ACC112 (cell line): Measurements from ENCODE around the gene SLFN12L.
A peak's percentile ranks its signal among the peaks of the same experiment; 100 is the strongest.
"Not testable (repeated sequence)": the region's sequence is repeated elsewhere in the genome, so short reads cannot be mapped to it uniquely, and the experiment has no call there.

Source experiments
- H2AFZ ChIP-seq: fragments of 200-600 bp; sonication (generic); one replicate; pipeline ENCODE4 v1.6.0; 2017; ENCODE audit warnings: antibody characterized with exemption, low read length; ENCODE audit not compliant: unreplicated experiment
- H3K27ac ChIP-seq: fragments of 200-600 bp; sonication (generic); 2 replicates; pipeline ENCODE4 v1.5.1; 2014; ENCODE audit warnings: low read depth, mild to moderate bottlenecking, antibody characterized with exemption, low read length, moderate library complexity
- H3K27me3 ChIP-seq: fragments of 200-600 bp; sonication (generic); 2 replicates; pipeline ENCODE4 v1.6.1; 2014; ENCODE audit warnings: mild to moderate bottlenecking, antibody characterized with exemption, low read length, moderate library complexity, mixed read lengths; ENCODE audit not compliant: insufficient read depth
- H3K36me3 ChIP-seq: fragments of 200-600 bp; sonication (generic); 2 replicates; pipeline ENCODE4 v1.6.1; 2016; ENCODE audit warnings: mild to moderate bottlenecking, antibody characterized with exemption, low read length, moderate library complexity, mixed read lengths; ENCODE audit not compliant: insufficient read depth
- H3K4me1 ChIP-seq: fragments of 200-600 bp; sonication (generic); one replicate; pipeline ENCODE4 v1.6.1; 2016; ENCODE audit warnings: low read length, mixed read lengths; ENCODE audit not compliant: insufficient read depth, unreplicated experiment, control insufficient read depth
- H3K4me3 ChIP-seq: fragments of 200-600 bp; sonication (generic); 2 replicates; pipeline ENCODE4 v1.5.1; 2014; ENCODE audit warnings: mild to moderate bottlenecking, low read depth, low read length
- H3K79me2 ChIP-seq: fragments of 200-600 bp; sonication (generic); one replicate; pipeline ENCODE4 v1.6.0; 2016; ENCODE audit warnings: low read length; ENCODE audit not compliant: control insufficient read depth, unreplicated experiment, insufficient read depth

Gene SLFN12L

DNA sequence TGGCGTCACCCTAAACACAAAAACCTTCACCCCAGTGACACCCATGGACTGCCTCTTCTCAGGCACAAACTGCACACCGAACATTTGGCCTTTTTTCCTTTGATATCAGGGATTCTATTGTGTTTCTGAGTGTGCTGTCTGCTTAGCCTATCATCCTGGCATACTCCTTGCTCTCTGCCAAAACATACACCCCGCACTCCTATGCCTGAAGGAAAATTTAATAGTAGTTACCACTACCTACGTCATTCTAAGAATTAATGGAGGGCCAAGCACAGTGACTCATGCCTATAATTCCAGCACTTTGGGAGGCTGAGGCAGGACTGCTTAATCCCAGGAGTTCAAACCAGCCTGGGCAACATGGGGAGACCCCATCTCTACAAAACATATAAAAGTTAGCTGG lies 69.0 kb downstream of the SLFN12L start:
- no peak overlapping the region for H3K4me3 ChIP-seq
- no peak overlapping the region for H2AFZ ChIP-seq
- H3K79me2 ChIP-seq = no peaks in the 10 kb centered on the region
- H3K4me1 ChIP-seq = no peaks in the 10 kb centered on the region
- H3K27me3 ChIP-seq = no peaks in the 10 kb centered on the region; the same call in 1 of the 2 replicates
- no peaks in the 10 kb centered on the region for H3K36me3 ChIP-seq
- H3K27ac ChIP-seq = no peak overlapping the region

DNA sequence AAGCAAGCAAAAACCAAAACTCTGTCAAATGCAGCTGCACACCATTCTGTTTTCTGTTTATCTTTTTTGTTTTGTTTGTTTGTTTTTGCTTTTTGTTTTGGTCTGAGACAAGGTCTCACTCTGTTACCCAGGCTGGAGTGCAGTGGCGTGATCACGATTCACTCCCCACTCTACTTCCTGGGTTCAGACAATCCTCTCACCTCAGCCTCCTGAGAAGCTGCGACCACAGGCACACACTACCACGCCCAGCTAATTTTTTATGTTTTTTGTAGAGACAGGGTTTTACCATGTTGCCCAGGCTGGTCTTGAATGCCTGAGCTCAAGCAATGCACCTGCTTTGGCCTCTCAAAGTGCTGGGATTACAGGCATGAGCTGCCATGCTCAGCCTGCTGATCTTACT lies 69.7 kb downstream of the SLFN12L start:
- no peak overlapping the region for H2AFZ ChIP-seq
- no peaks in the 10 kb centered on the region for H3K36me3 ChIP-seq
- H3K4me3 ChIP-seq = no peak overlapping the region
- no peaks in the 10 kb centered on the region for H3K4me1 ChIP-seq
- peaks cover 2% of the 10 kb centered on the region; the same call in 1 of the 2 replicates for H3K27me3 ChIP-seq
- no peak overlapping the region for H3K27ac ChIP-seq
- H3K79me2 ChIP-seq = no peaks in the 10 kb centered on the region

DNA sequence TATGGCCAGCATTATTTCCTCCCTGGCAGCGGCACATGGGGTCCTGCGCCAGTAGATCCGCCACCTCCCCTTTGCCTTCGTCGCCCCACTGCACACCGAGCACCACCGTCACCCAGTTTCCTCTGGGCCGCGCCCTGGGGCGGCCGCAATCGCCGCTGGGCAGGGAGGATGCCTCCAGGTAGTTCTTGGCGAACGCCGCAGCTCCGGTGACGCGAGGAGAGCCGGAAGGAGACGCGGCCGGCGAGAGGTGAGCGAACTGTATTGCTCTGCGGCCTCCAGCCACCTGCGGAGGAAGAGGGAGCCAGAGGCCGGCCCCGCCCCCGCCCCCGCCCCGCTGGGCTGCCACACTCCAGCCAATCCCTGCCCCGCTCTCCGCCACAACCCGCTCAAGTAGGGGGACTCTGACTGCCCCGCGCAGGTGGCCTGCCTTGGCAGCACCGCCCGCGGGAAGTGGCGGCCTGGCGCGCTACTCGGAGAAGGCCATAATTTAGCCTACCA lies 77.1 kb downstream of the SLFN12L start:
- Histone ChIP-seq H3K79me2 (no peaks in the 10 kb centered on the region), H2AFZ (peak overlapping the region; percentile 23), H3K36me3 (no peaks in the 10 kb centered on the region), H3K27ac (no peak overlapping the region), H3K4me3 (no peak overlapping the region), H3K27me3 (peaks cover 38% of the 10 kb centered on the region), H3K4me1 (no peaks in the 10 kb centered on the region)

DNA sequence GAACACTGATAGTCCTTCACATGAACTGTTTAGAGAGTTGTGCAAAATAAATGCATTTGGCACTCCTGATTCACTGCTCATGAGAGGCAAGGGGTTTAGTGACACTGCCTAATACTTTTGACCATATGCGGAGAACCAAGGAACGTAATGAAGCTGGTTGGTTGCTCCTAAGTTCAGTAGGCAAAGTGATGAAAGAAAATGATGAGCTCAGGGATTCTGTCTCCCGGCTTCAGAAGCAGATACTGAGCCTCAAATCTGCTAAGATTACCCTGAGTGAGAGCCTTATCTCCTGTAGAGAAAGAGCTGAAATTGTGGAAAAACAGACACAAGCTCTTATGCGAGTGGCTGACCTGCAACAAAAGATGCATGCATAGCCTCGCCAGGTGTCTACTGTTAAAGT lies 83.4 kb downstream of the SLFN12L start:
- not testable (repeated sequence) for H3K4me1 ChIP-seq, H3K27ac ChIP-seq, H3K27me3 ChIP-seq, H3K36me3 ChIP-seq, H2AFZ ChIP-seq, H3K79me2 ChIP-seq, H3K4me3 ChIP-seq

DNA sequence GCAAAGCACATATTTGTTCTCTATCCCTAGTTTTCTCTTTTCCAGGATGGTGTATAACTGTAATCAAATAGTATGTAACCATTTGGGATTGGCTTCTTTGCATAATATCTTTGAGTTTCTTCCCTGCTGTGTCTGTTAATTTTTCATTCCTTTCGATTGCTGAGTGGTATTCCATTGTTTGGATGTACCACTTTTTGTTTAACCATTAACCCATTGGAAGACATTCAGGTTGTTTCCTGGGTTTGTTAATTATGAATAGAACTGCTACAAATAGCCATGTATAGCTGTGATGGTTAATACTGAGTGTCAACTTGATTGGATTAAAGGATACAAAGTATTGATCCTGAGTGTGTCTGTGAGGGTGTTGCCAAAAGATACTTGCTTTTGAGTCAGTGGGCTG lies 84.3 kb downstream of the SLFN12L start:
- Histone ChIP-seq H3K4me1 (no peaks in the 10 kb centered on the region), H3K4me3 (no peak overlapping the region), H3K27ac (no peak overlapping the region), H2AFZ (no peak overlapping the region), H3K27me3 (peaks cover 2% of the 10 kb centered on the region; the same call in 1 of the 2 replicates), H3K36me3 (no peaks in the 10 kb centered on the region), H3K79me2 (no peaks in the 10 kb centered on the region)

DNA sequence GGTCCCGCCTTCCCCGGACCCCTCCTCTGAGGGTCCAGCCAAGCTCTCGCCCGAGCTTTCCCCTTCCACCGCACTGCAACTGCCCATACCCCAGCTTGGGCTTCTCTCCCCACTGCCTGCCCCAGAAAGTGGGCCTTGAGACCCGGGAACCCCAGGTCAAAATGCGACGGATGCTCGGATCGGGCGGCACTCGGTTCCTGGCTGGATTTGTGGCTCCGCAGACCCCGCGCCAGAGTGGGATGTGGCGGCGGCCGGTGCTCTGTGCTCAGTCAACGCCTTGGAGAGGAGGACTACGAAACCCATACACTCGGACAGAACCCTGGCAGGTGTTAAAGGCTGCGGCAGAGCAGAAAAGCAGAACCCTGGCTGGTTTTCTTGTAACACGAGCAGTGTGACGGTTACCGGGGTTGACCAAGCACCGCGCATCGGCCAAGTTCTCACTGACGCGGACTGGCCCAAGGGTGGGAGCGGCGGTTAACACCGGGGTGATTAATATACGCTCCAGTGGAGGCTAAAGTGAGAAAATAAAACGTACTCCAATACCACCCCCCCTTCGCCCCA lies 88.0 kb downstream of the SLFN12L start:
- Histone ChIP-seq H3K4me3 (no peak overlapping the region), H3K79me2 (no peaks in the 10 kb centered on the region)

DNA sequence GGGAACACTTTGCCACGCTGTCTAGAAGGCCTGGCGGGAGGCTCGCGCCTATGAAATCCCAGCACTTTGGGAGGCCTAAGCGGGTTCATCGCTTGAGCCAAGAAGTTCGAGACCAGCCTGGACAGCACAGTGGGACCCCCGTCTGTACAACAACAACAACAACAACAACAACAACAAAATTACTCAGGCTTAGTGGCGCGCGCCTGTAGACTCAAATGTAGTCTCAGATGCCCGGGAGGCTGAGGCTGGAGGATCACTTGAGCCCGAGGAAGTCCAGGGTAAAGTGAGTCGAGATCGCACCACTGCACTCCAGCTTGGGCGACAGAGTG lies 88.6 kb downstream of the SLFN12L start:
- Histone ChIP-seq H3K27ac (no peak overlapping the region), H3K79me2 (no peaks in the 10 kb centered on the region), H3K27me3 (no peaks in the 10 kb centered on the region), H3K4me1 (peaks cover 6% of the 10 kb centered on the region), H2AFZ (no peak overlapping the region), H3K4me3 (peak overlapping the region; percentile 79), H3K36me3 (no peaks in the 10 kb centered on the region)

More for the DNA sequence above, 88.0 kb downstream of the SLFN12L start:
- no peak overlapping the region for H3K27ac ChIP-seq
- H2AFZ ChIP-seq = no peak overlapping the region
- no peaks in the 10 kb centered on the region for H3K36me3 ChIP-seq
- no peaks in the 10 kb centered on the region for H3K27me3 ChIP-seq
- peaks cover 6% of the 10 kb centered on the region for H3K4me1 ChIP-seq

DNA sequence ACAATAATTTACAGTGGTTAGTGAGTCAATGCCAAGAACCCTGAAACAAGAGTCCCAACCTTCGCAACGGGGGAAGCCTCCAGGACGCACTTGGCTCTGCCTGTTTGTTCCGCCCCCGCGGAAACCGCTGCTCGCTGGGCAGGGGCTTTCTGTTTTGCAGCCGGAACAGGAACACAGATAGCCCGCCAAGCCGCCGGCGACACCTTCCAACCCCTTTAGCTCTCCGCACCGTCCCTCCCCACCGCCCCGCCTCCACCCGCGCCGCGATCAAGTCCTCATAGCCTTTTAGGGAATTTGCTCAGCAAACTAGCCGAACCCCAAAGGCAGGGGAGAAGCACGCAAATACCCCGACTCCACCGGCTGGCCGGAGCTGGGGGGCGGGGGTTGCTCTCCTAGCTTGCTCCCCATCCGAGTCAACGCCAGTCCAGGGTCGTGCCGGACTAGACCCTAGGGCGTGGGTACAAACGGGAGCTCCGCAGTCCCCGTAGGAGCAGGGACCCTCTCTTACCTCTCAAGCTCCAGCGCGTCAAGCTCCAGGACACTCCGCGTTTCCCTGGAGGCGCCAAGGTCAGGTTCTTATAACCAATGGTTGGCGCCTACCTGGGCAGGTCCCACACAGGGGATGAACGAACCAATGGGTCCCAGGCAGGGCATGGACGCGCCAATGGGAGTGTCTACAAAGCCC lies 89.1 kb downstream of the SLFN12L start, which contains the start of gene SLFN13:
SLFN13 (minus strand) TSS at position 553 of the 685 bp plus-strand sequence. CDS start 3,086 bp downstream, outside the sequence.
- Histone ChIP-seq H3K4me3 (peak within 1 kb of the TSS; percentile 79), H2AFZ (peak within 1 kb of the TSS; percentile 87), H3K36me3 (no peaks in the 10 kb centered on the region), H3K4me1 (peaks cover 6% of the 10 kb centered on the region), H3K27ac (no peak within 1 kb of the TSS), H3K79me2 (no peaks in the 10 kb centered on the region), H3K27me3 (no peaks in the 10 kb centered on the region)

DNA sequence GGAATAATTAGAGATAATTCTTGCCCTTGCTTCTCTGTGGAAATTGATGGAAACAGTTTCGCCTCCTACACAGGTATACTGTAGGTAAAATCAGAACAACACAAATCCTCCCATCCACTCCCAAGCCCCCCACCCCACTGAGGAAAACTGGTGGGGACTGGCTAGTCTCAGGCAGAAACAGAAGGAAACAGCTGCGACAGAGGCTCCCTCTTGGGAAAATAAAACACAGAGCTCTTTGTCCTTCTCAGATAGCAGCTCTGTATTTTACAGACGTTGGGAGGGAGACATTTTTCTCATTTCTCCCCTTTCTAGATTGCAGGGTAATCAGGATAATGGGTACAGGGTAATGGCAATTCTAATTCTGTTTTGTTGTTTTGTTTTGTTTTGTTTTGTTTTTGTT lies 90.0 kb downstream of the SLFN12L start:
- Histone ChIP-seq H3K4me1 (peaks cover 6% of the 10 kb centered on the region), H3K79me2 (no peaks in the 10 kb centered on the region), H3K36me3 (no peaks in the 10 kb centered on the region), H3K27me3 (no peaks in the 10 kb centered on the region), H3K27ac (no peak overlapping the region), H2AFZ (peak overlapping the region; percentile 53), H3K4me3 (peak overlapping the region; percentile 79)

DNA sequence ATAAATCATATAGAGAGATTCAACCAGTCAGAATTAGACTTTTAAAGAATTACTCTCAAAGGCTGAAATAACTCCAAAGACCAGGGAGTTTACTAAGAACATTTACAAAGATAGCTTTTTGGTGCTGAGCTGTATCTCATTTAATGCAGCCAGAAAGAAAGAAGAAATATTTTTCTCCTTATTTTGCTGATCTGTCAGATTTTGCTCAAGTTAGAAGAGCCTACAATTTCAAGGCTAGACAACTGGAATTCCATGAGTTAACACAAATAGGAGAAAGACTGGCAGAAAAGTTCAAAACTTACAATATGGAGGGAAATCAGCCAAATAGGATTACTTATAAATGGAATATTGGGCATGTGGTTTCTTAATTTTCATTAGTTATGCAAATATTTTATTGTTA lies 99.0 kb downstream of the SLFN12L start:
- Histone ChIP-seq H2AFZ (no peak overlapping the region), H3K4me1 (peaks cover 10% of the 10 kb centered on the region), H3K27ac (no peak overlapping the region), H3K4me3 (no peak overlapping the region), H3K79me2 (no peaks in the 10 kb centered on the region), H3K27me3 (no peaks in the 10 kb centered on the region), H3K36me3 (no peaks in the 10 kb centered on the region)
